ENCODE measurements around the gene CCNQ.
A peak's percentile ranks its signal among the peaks of the same experiment; 100 is the strongest.

The CCNQ gene

GRCh38 chrX:153576239-153576870, 22.6 kb downstream of the CCNQ start:
- no peak for DNase-seq (ENCODE audit: low spot score)

DNA sequence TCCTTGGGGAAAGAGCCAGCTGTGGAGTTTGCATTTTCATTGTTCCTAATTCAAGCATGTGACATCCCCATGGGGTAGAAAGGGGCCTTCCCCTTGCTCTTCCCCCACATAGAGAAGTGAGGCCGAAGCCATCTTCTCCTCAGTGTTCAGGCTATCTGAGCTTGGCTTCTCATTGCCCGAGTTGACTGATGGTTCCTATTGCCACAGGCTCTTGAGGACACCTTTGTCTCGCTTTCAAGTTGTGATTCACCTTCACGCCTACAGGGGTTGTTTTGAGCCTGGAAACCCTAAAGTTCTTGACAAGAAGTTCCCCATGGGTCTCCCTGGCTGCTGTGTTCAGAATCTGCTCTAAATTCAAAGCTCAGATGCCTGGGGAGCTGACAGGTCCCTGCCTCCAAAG, 25.0 kb downstream of the CCNQ start:
- DNase-seq (ENCODE audit: low spot score) = no peak

DNA sequence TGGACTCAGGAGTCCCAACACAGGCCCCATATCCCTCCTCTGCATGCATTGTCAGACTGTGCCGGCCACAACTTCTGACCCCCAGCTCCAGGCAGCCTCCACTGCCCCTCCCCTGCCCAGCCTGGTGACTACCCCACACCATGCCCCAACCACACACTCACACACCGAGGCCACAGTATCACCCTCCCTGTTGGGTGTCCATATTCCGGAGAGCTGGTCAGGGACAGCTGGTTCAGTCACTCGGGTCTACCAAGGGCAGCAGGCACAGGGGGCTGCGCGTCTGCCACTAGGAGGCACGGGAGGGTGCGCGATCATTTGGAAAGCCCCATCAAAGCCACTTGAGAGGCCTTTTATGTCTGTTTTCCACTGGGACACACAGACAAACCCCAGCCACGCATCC, 26.3 kb downstream of the CCNQ start:
- DNase-seq (ENCODE audit: low spot score) = no peak

DNA sequence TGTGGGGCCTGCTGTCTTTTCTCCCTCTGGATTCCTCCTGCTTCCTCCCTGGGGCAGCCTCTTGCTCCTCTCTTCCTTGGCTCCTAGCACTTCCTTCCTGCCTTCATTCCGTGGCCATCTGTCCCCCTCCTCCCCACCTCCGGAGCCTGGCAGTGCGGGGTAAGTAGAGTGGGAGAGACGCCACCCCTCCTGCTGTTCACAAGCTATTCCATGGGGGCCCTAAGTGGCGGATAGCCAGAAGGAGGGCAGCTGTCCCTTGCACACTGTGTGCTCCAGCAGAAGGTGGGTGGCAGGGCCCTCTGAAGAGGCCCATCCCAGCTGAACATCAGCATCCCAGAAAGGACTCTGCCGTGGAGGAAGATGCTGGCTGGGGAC, 27.4 kb downstream of the CCNQ start:
- no peak for DNase-seq (ENCODE audit: low spot score)

DNA sequence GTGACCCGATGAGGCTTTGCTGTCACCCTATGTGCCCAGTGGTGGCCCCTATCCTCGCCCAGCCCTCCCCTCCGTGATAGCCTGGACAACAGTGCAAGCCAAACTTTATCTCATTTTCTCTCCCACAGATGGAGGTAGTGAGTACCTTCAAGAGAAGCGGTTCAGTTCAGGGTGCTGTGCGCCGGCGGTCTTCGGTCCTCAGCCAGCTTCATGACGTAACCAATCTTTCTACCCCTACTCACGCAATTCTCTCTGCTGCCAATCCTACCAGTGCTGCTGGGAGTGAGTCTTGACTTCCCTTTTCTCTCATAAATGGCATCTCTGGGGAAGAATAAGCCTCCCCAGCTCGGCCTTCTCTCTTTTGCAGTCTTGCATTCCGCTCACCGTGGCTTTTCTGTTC, 29.5 kb downstream of the CCNQ start:
- DNase-seq (ENCODE audit: low spot score) = no peak

- DNase-seq (ENCODE audit: low spot score) = no peak
These were observed 30.4 kb downstream of the CCNQ start for GRCh38 chrX:153568451-153569011.

DNA sequence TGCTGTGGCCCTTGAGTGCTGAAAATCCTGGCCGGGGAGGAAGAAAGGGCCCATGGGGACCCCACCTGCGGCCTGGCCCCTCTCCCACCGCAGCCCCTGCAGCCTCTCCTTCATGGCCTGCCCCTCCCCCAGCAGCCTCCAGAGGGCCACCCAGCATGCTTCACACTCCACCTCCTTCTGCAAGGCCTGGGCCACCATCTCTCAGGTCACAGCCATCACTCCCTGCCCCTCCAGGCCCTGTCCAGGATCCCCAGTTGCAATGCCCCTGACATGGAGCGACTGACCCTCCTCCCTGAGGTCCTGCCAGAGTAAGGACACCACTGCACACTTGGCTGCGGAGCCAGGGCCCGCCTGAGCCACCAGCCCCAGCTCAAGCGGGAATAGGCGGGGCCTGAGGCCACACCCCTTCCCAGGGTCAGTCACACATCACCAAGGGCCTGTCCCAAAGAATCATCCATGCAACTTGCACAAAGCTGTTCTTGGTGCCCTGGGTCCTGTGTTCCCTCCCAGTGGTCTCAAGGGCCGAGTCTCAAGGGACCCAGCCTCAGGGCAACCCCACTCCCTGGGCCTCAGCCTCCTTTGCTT, 32.9 kb downstream of the CCNQ start:
- DNase-seq (ENCODE audit: low spot score) = no peak

DNA sequence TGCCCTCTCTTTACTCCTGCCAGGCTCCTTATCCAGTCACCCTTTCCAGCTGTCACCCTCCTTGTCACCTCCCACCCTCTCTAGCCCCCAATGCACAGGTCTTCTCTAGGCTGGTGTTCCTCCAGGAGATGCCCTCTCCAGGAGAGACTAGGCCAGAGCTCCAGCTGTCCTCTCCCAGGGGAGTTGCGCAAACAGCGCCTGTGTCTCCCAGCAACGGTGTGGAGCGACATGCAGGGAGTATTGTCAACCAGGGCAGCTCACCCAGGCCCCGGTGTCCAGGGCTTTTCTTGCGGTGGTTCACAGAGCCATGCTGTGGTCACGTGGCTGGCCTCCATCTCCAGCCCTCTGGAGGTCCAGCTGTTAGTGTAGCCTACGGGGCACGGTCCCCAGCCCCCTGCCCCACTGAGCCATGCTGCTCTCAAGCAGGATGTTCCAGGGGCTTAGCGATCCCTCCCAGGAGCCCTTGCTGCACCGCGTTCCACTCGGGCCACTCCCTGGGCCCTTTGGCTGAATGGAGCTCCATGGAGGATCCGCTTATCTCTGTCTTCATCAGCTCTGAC, 34.8 kb downstream of the CCNQ start:
- no peak for DNase-seq (ENCODE audit: low spot score)

DNA sequence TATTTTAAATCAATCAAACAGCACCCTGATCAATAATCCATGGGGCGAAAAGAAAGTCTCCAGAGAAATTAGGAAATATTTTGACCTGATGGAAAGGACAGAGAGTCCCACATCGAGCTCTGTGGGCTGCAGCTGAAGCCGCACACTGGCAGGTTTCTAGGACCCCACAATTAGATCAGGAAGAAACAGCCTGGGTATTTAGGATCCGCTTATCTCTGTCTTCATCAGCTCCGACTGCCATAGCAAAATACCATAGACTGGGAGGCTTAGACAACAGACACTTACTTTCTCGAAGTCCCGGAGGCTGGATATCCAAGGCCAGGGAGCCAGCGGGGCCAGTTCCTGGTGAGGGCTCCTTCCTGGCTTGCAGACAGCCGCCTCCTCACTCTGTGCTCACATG, 36.4 kb downstream of the CCNQ start:
- DNase-seq (ENCODE audit: low spot score) = no peak

DNA sequence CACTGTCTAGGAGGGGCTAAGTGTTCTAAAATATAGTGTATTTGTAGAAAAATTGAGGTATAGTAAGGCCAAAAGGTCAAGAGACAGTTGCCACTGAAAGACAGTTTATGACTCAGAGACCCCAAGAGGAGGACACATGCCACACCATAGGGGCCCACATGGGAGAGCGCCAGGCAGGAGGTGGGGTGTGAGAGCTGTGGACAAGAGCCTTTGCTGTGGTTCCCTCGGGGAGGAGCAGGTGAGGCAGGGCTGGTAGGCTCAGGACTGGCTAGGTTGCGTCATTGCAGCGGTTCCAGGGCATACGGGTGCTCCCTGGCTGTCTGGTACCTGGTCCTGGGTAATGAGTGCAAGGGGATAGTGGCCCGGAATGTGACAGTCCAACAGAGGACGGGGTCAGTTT, 37.6 kb downstream of the CCNQ start:
- DNase-seq (ENCODE audit: low spot score) = no peak

GRCh38 chrX:153560466-153560865, 38.5 kb downstream of the CCNQ start:
- DNase-seq (ENCODE audit: low spot score) = no peak

- DNase-seq (ENCODE audit: low spot score) = no peak
These were observed 38.9 kb downstream of the CCNQ start for GRCh38 chrX:153560000-153560399.

DNA sequence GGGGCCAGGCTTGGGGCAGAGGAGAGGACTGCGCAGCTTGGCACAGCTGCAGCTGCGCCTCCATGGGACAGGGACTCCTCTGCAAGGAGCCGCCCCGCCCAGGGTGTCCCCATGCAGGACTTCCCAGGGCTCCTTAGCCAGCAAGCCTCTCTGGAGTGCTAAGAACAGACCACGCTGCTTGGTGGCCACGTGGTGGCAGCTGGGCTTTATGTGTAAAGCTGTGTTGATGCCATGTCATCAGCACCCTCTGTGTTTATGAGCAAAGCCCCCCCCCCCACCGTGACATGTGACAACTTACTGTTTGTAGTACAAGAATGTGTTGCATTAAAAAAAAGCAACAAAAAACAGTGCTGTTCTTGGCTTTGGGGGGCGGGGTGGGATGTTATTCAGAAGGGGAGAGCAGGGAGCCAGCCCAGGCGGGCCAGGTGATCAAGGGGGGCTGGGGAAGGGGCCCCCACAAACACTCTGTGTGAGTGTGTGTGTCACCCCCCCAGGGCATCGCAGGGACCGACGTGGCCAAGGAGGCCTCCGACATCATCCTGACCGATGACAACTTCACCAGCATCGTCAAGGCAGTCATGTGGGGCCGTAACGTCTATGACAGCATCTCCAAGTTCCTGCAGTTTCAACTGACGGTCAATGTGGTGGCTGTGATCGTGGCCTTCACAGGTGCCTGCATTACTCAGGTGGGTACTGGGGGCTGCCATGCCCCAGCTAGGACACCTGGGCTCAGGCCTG, 41.2 kb downstream of the CCNQ start:
- DNase-seq (ENCODE audit: low spot score) = no peak

DNA sequence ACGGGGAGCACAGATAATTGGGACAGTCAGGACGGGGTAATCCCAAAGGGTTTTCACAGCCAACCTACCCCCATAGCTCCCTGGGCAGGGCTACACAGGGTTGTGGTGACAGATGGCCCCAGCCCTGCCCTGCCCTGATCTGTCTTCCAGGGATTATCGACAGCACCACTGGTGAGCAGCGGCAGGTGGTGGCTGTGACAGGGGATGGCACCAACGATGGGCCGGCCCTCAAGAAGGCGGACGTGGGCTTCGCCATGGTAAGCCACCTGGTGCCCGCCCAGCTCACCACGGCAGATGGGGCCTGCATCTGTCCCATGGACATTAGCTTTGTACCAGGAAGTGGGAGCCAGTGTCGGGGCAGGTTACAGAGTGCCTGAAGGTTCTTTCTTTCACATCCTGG, 42.2 kb downstream of the CCNQ start:
- no peak for DNase-seq (ENCODE audit: low spot score)

DNA sequence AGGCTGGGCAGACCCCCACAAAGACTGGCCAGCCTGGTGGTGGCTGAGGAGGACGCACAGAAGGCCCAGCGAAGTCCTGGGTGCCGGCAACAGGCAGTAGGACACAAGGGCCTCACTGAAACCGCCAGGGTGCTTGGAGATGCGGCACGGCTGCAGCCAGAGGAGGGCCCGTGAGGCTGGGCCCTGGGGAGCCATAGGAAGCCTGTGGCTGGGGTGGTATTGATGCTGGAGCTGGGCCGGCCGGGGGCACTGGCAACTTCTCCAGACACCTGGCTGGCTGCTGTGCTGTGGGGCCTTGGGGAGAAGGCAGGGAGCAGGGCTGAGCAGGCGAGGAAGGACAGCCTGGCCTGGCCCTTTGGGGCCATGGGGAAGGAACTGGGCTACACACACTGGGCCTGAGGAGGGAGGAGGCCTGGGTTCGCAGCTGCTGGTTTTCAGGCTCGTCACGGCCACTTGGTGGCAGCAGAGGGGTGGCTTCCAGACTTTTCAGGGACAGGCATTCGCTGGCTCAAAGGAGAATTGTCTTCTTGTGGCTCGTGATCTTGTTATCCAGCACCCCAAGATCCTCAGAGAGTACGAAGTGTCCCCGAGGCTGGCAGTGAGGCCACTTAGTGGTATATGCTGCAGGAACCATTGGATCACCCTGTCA, 44.3 kb downstream of the CCNQ start:
- peak; percentile 52 for DNase-seq (ENCODE audit: low spot score)

- DNase-seq (ENCODE audit: low spot score) = no peak
These were observed 47.8 kb downstream of the CCNQ start for GRCh38 chrX:153551135-153551534.

- DNase-seq (ENCODE audit: low spot score) = no peak
These were observed 49.1 kb downstream of the CCNQ start for GRCh38 chrX:153549807-153550206.

GRCh38 chrX:153549231-153549630, 49.7 kb downstream of the CCNQ start:
- no peak for DNase-seq (ENCODE audit: low spot score)

- no peak for DNase-seq (ENCODE audit: low spot score)
These were observed 51.7 kb downstream of the CCNQ start for GRCh38 chrX:153547195-153547594.

DNA sequence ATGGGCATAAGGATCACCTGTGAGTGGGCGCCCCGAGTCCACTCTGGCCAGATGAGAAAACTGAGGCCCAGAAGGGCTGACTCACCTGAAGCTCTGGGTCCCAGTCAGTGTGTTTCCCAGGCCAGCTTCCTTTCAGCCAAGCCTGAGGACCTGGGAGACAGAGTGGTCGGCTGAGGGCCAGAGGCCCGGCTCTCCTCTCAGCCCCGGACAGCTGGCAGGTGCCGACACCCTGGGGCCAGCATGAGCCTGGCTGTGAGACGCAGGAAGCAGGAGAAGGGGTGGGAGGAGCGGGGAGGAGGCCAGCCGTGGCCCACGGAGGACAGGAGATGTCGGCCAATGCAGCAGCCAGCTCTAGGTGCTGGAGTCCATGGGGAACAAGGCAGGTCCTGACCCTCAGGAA, 52.6 kb downstream of the CCNQ start:
- no peak for DNase-seq (ENCODE audit: low spot score)

- DNase-seq (ENCODE audit: low spot score) = no peak
These were observed 54.2 kb downstream of the CCNQ start for GRCh38 chrX:153544727-153545126.

- DNase-seq (ENCODE audit: low spot score) = no peak
These were observed 59.0 kb downstream of the CCNQ start for GRCh38 chrX:153539979-153540358.
